Neural cell (in vitro differentiated cells): ENCODE results near the gene GLT8D1. TPM values are rescaled to one million over a fixed set of nuclear protein-coding genes. Genes with fewer than 3 reads are reported as not detected.
"Not testable (repeated sequence)": the region's sequence is repeated elsewhere in the genome, so short reads cannot be mapped to it uniquely, and the experiment has no call there.

Experiments used
- H2AFZ ChIP-seq: fragments of 200-600, 300-800 bp; sonication (generic), shearing (Covaris generic); 2 replicates; pipeline ENCODE4 v1.6.0; 2014; ENCODE audit warnings: low read depth, mild to moderate bottlenecking, antibody characterized with exemption, low read length, moderate library complexity
- H3F3A ChIP-seq: fragments of 200-600 bp; shearing (Covaris generic); 2 replicates; pipeline ENCODE4 v1.6.1; 2016; ENCODE audit warnings: mild to moderate bottlenecking, moderate library complexity, mixed read lengths, antibody characterized with exemption, low read length; ENCODE audit not compliant: insufficient read depth, poor library complexity, severe bottlenecking
- H3K27ac ChIP-seq: fragments of 200-600, 300-800 bp; sonication (generic), shearing (Covaris generic); 2 replicates; pipeline ENCODE4 v1.5.1; 2014; ENCODE audit warnings: mild to moderate bottlenecking, low read length, moderate library complexity
- H3K27me3 ChIP-seq: fragments of 300-800, 200-600 bp; sonication (generic), shearing (Covaris generic); 2 replicates; pipeline ENCODE4 v1.6.0; 2014; ENCODE audit warnings: mild to moderate bottlenecking, low read depth, low read length, moderate library complexity; ENCODE audit not compliant: insufficient read depth
- H3K36me3 ChIP-seq: fragments of 300-800, 200-600 bp; sonication (generic), shearing (Covaris generic); 2 replicates; pipeline ENCODE4 v1.5.1; 2014; ENCODE audit warnings: mild to moderate bottlenecking, antibody characterized with exemption, low read length, moderate library complexity; ENCODE audit not compliant: insufficient read depth
- H3K4me2 ChIP-seq: fragments of 300-800, 200-600 bp; sonication (generic), shearing (Covaris generic); 2 replicates; pipeline ENCODE4 v1.6.0; 2014; ENCODE audit warnings: mild to moderate bottlenecking, low read length
- H3K4me3 ChIP-seq: fragments of 300-800, 200-600 bp; sonication (generic), shearing (Covaris generic); 2 replicates; pipeline ENCODE4 v1.5.1; 2014; ENCODE audit warnings: mild to moderate bottlenecking, low read length, moderate library complexity
- H3K79me2 ChIP-seq: fragments of 200-600 bp; shearing (Covaris generic); replicated peaks from 2 replicates; pipeline ENCODE4 v1.6.0; 2014; ENCODE audit warnings: mild to moderate bottlenecking, low read length, moderate library complexity; ENCODE audit not compliant: insufficient read depth
- H3K9ac ChIP-seq: fragments of 300-800, 200-600 bp; sonication (generic), shearing (Covaris generic); 2 replicates; pipeline ENCODE4 v1.6.1; 2016; ENCODE audit warnings: mild to moderate bottlenecking, low read length, mixed read lengths
- H3K9me2 ChIP-seq: fragments of 200-600 bp; shearing (Covaris generic); 2 replicates; pipeline ENCODE4 v1.6.1; 2016; ENCODE audit warnings: mild to moderate bottlenecking, low read length, mixed read lengths; ENCODE audit not compliant: insufficient read depth
- H3K9me3 ChIP-seq: fragments of 200-600, 300-800 bp; sonication (generic), shearing (Covaris generic); 2 replicates; pipeline ENCODE4 v1.6.1; 2016; ENCODE audit warnings: mild to moderate bottlenecking, mixed run types, low read length, moderate library complexity, mixed read lengths
- H4K20me1 ChIP-seq: fragments of 200-600 bp; shearing (Covaris generic); 2 replicates; pipeline ENCODE4 v1.6.1; 2016; ENCODE audit warnings: mild to moderate bottlenecking, mixed run types; ENCODE audit not compliant: insufficient read depth
- CTCF ChIP-seq: fragments of 450-650 bp; IDR thresholded peaks from 2 replicates; pipeline ENCODE4 v1.5.1; 2014; ENCODE audit warnings: antibody characterized with exemption, mild to moderate bottlenecking, moderate library complexity; ENCODE audit not compliant: poor library complexity, severe bottlenecking
- EP300 ChIP-seq: fragments of 450-650 bp; conservative IDR thresholded peaks from 2 replicates; pipeline ENCODE4 v1.6.1; 2014; ENCODE audit warnings: antibody characterized with exemption, mild to moderate bottlenecking, moderate library complexity; ENCODE audit not compliant: poor library complexity, severe bottlenecking
- EZH2 ChIP-seq: fragments of 200-600, 300-800 bp; shearing (Covaris generic), sonication (generic); IDR thresholded peaks from 2 replicates; pipeline ENCODE4 v1.6.1; 2014; ENCODE audit warnings: antibody characterized with exemption, low read length, borderline replicate concordance, mild to moderate bottlenecking; ENCODE audit not compliant: insufficient read depth, poor library complexity, severe bottlenecking
- MXI1 ChIP-seq: fragments of 450-650 bp; conservative IDR thresholded peaks from 2 replicates; pipeline ENCODE4 v1.6.1; 2014; ENCODE audit warnings: antibody characterized with exemption, mild to moderate bottlenecking; ENCODE audit not compliant: poor library complexity, severe bottlenecking
- POLR2AphosphoS5 ChIP-seq: IDR thresholded peaks from 2 replicates; pipeline ENCODE4 v1.6.1; 2012
- RAD21 ChIP-seq: fragments of 450-650 bp; conservative IDR thresholded peaks from 2 replicates; pipeline ENCODE4 v1.6.1; 2014; ENCODE audit warnings: antibody characterized with exemption, mild to moderate bottlenecking, moderate library complexity
- REST ChIP-seq: IDR thresholded peaks from 2 replicates; pipeline ENCODE4 v1.6.1; 2012; ENCODE audit warnings: borderline replicate concordance
- SMC3 ChIP-seq: fragments of 450-650 bp; conservative IDR thresholded peaks from 2 replicates; pipeline ENCODE4 v1.6.1; 2014; ENCODE audit warnings: antibody characterized with exemption, mild to moderate bottlenecking, moderate library complexity; ENCODE audit not compliant: poor library complexity
- TAF1 ChIP-seq: IDR thresholded peaks from 2 replicates; pipeline ENCODE4 v1.6.1; 2012; ENCODE audit warnings: low read depth
- polyA plus RNA-seq: library from polyadenylated mRNA; depleted of rRNA; stranded (reverse); fragments of >200 nt; gene quantifications from 2 replicates; pipeline ENCODE4 v1.2.3, GENCODE V29; 2014

The GLT8D1 gene
- polyA plus RNA-seq, 1 donor from 2014 or later: 182 TPM

GRCh38 chr3:52679199-52679538 is 26.4 kb downstream of the GLT8D1 start:
- Histone ChIP-seq H3F3A (no peaks in the 10 kb centered on the region), H3K9ac (no peak overlapping the region), H4K20me1 (no peaks in the 10 kb centered on the region), H3K4me2 (no peak overlapping the region), H3K36me3 (peaks cover 3% of the 10 kb centered on the region), H3K4me3 (no peak overlapping the region), H3K79me2 (peaks cover 48% of the 10 kb centered on the region), H3K27ac (no peak overlapping the region), H3K27me3 (no peaks in the 10 kb centered on the region), H2AFZ (no peak overlapping the region), H3K9me3 (no peaks in the 10 kb centered on the region), H3K9me2 (no peaks in the 10 kb centered on the region)
- TF ChIP-seq CTCF: no peak
- TF ChIP-seq EZH2: no peak
- no peak for TF ChIP-seq REST
- TF ChIP-seq TAF1: no peak
- no peak for TF ChIP-seq POLR2AphosphoS5

GRCh38 chr3:52678265-52679198 is 27.1 kb downstream of the GLT8D1 start:
- Histone ChIP-seq H3K9me3 (no peaks in the 10 kb centered on the region), H3K36me3 (peaks cover 3% of the 10 kb centered on the region), H3K79me2 (peaks cover 41% of the 10 kb centered on the region), H3K9me2 (no peaks in the 10 kb centered on the region), H4K20me1 (no peaks in the 10 kb centered on the region), H3K9ac (no peak overlapping the region), H3K4me3 (no peak overlapping the region), H3K27me3 (no peaks in the 10 kb centered on the region), H3F3A (no peaks in the 10 kb centered on the region), H3K4me2 (no peak overlapping the region), H3K27ac (no peak overlapping the region), H2AFZ (no peak overlapping the region)
- TF ChIP-seq CTCF (no peak), RAD21 (no peak), POLR2AphosphoS5 (no peak), TAF1 (no peak), MXI1 (no peak), REST (no peak), EP300 (no peak), SMC3 (no peak), EZH2 (no peak)

GRCh38 chr3:52676201-52676600 is 29.4 kb downstream of the GLT8D1 start:
- not testable (repeated sequence) for H3K4me2 ChIP-seq, H3K9me2 ChIP-seq, H3K27ac ChIP-seq, H2AFZ ChIP-seq, H3F3A ChIP-seq, H3K36me3 ChIP-seq, H4K20me1 ChIP-seq, H3K9me3 ChIP-seq, H3K9ac ChIP-seq, H3K4me3 ChIP-seq, H3K27me3 ChIP-seq
- H3K79me2 ChIP-seq: peaks cover 26% of the 10 kb centered on the region
